Fibroblast of lung (primary cell): ENCODE measurements around the gene PIN1. TPM values are rescaled to one million over a fixed set of nuclear protein-coding genes. Genes with fewer than 3 reads are reported as not detected.

Source experiments
- DNase-seq, 2 donors: peaks; one replicate each; pipeline versions ENCODE4 v3.0.0 to v3.0.0-alpha.2; 2010; ENCODE audit warnings: low read depth in 2 of 2
- H2AFZ ChIP-seq: 2 replicates; pipeline ENCODE4 v1.5.1; 2012; ENCODE audit warnings: low read length, control low read depth, inconsistent platforms
- H3K27ac ChIP-seq: 2 replicates; pipeline ENCODE4 v1.5.1; 2011; ENCODE audit warnings: low read length, control low read depth; ENCODE audit not compliant: insufficient read depth
- H3K27me3 ChIP-seq: 2 replicates; pipeline ENCODE4 v1.5.1; 2011; ENCODE audit warnings: mild to moderate bottlenecking, low read length; ENCODE audit not compliant: control insufficient read depth, insufficient read depth
- H3K36me3 ChIP-seq: 2 replicates; pipeline ENCODE4 v1.5.1; 2011; ENCODE audit warnings: low read length; ENCODE audit not compliant: control insufficient read depth, insufficient read depth
- H3K4me1 ChIP-seq: 2 replicates; pipeline ENCODE4 v1.5.1; 2011; ENCODE audit warnings: low read length; ENCODE audit not compliant: control insufficient read depth, insufficient read depth; ENCODE audit errors: extremely low read depth
- H3K4me2 ChIP-seq: 2 replicates; pipeline ENCODE4 v1.5.1; 2011; ENCODE audit warnings: low read length, control low read depth; ENCODE audit not compliant: insufficient read depth; ENCODE audit errors: extremely low read depth
- H3K4me3 ChIP-seq, 4 experiments: fragments of 200-600 bp in 1 of 4; sonication (generic) in 1 of 4; replicated peaks in 1 of 4; 2 replicates each; pipeline ENCODE4 v1.5.1; 2011 to 2016; ENCODE audit warnings: low read length in 4 of 4, low read depth in 3 of 4, mild to moderate bottlenecking in 3 of 4, control low read depth in 2 of 4, inconsistent platforms in 1 of 4, mixed read lengths in 1 of 4; ENCODE audit not compliant: insufficient read depth in 1 of 4; ENCODE audit errors: control extremely low read depth in 1 of 4
- H3K79me2 ChIP-seq: 2 replicates; pipeline ENCODE4 v1.5.1; 2012; ENCODE audit warnings: mild to moderate bottlenecking, low read length, inconsistent platforms; ENCODE audit not compliant: control insufficient read depth, insufficient read depth
- H3K9ac ChIP-seq: 2 replicates; pipeline ENCODE4 v1.5.1; 2011; ENCODE audit warnings: mild to moderate bottlenecking, low read length, control low read depth; ENCODE audit not compliant: insufficient read depth
- H3K9me3 ChIP-seq: 2 replicates; pipeline ENCODE4 v1.5.1; 2012; ENCODE audit warnings: low read depth, low read length; ENCODE audit not compliant: control insufficient read depth, insufficient read depth
- H4K20me1 ChIP-seq: 2 replicates; pipeline ENCODE4 v1.5.1; 2011; ENCODE audit warnings: low read length; ENCODE audit not compliant: control insufficient read depth, insufficient read depth; ENCODE audit errors: extremely low read depth
- CTCF ChIP-seq, 2 donors: IDR thresholded peaks in 1 of 2; conservative IDR thresholded peaks in 1 of 2; 1 replicate in 1 of 2; 2 replicates in 1 of 2; pipeline ENCODE4 v1.5.1; 2011 to 2012; ENCODE audit warnings: low read length in 2 of 2, control low read depth in 1 of 2, inconsistent platforms in 1 of 2, low read depth in 1 of 2, mild to moderate bottlenecking in 1 of 2
- EZH2 ChIP-seq: IDR thresholded peaks from 2 replicates; pipeline ENCODE4 v1.5.1; 2012; ENCODE audit warnings: low read length, control low read depth, mild to moderate bottlenecking; ENCODE audit errors: missing control alignments
- polyA plus RNA-seq, 2 donors: library from polyadenylated mRNA; depleted of rRNA in 1 of 2; stranded (reverse) in 1 of 2; unstranded in 1 of 2; fragments of >200 nt; gene quantifications; 2 replicates each; pipeline ENCODE4 v1.2.1, GENCODE V29; 2011 to 2012; ENCODE audit warnings: missing spikeins in 1 of 2
- total RNA-seq: library from RNA; depleted of rRNA; stranded (reverse); fragments of >200 nt; gene quantifications from 2 replicates; pipeline ENCODE4 v1.2.1, GENCODE V29; 2014

PIN1 gene
- total and polyA plus RNA-seq, 2 donors (not counting 1 experiment from before 2014, with no cell fraction given), result 33.4 to 98.8 TPM

GRCh38 chr19:9835507-9835949 is 410 bp downstream of the PIN1 start:
- Histone ChIP-seq H3K36me3 (peaks cover 3% of the 10 kb centered on the region), H3K9me3 (no peaks in the 10 kb centered on the region), H4K20me1 (no peaks in the 10 kb centered on the region), H3K79me2 (peaks cover 14% of the 10 kb centered on the region), H3K9ac (peak overlapping the region; percentile 72), H3K4me1 (peaks cover 5% of the 10 kb centered on the region), H3K4me3 (peak overlapping the region; percentile 68 to 89 (median 76)), H3K4me2 (peak overlapping the region; percentile 91), H3K27ac (peak overlapping the region; percentile 58), H3K27me3 (no peaks in the 10 kb centered on the region), H2AFZ (peak overlapping the region; percentile 58)
- no peak for DNase-seq
- no peak for TF ChIP-seq CTCF (conservative IDR thresholded peaks at IDR 0.05 in 1 of 2, IDR thresholded peaks at IDR 0.05 in 1 of 2; ENCODE audit: low read depth in 1 of 2, low read length in 2 of 2)
- TF ChIP-seq EZH2, result no peak

GRCh38 chr19:9836021-9836420 is 903 bp downstream of the PIN1 start:
- peak; percentile 22 to 39 for DNase-seq
- peaks cover 5% of the 10 kb centered on the region for H3K4me1 ChIP-seq
- no peak overlapping the region for H2AFZ ChIP-seq
- TF ChIP-seq CTCF (conservative IDR thresholded peaks at IDR 0.05 in 1 of 2, IDR thresholded peaks at IDR 0.05 in 1 of 2; ENCODE audit: low read depth in 1 of 2, low read length in 2 of 2) (peak in 1 of 2 donors; percentile 8), EZH2 (no peak)
- H3K4me3 ChIP-seq, result peak overlapping the region; percentile 68 to 89 (median 76)
- H3K36me3 ChIP-seq, result peaks cover 5% of the 10 kb centered on the region
- peak overlapping the region; percentile 58 for H3K27ac ChIP-seq
- H3K4me2 ChIP-seq, result peak overlapping the region; percentile 91
- H4K20me1 ChIP-seq, result no peaks in the 10 kb centered on the region
- no peaks in the 10 kb centered on the region for H3K9me3 ChIP-seq
- peaks cover 14% of the 10 kb centered on the region for H3K79me2 ChIP-seq
- peak overlapping the region; percentile 72 for H3K9ac ChIP-seq
- no peaks in the 10 kb centered on the region for H3K27me3 ChIP-seq

- Histone ChIP-seq H3K36me3 (peaks cover 14% of the 10 kb centered on the region), H3K4me1 (peaks cover 5% of the 10 kb centered on the region), H3K9ac (no peak overlapping the region), H3K27me3 (no peaks in the 10 kb centered on the region), H3K4me3 (no peak overlapping the region), H3K9me3 (no peaks in the 10 kb centered on the region), H3K4me2 (no peak overlapping the region), H4K20me1 (no peaks in the 10 kb centered on the region), H3K79me2 (peaks cover 14% of the 10 kb centered on the region), H3K27ac (no peak overlapping the region), H2AFZ (no peak overlapping the region)
- no peak for TF ChIP-seq EZH2
- no peak for TF ChIP-seq CTCF (conservative IDR thresholded peaks at IDR 0.05 in 1 of 2, IDR thresholded peaks at IDR 0.05 in 1 of 2; ENCODE audit: low read depth in 1 of 2, low read length in 2 of 2)
- DNase-seq, result no peak
Measured at GRCh38 chr19:9838324-9838723, 3.2 kb downstream of the PIN1 start.
